Myocyte (in vitro differentiated cells): ENCODE results near the gene CTDSP2. TPM values are rescaled to one million over a fixed set of nuclear protein-coding genes. Genes with fewer than 3 reads are reported as not detected.
"Not testable (repeated sequence)": the region's sequence is repeated elsewhere in the genome, so short reads cannot be mapped to it uniquely, and the experiment has no call there.

Experiments
- DNase-seq: peaks from one replicate; pipeline ENCODE4 v3.0.0-alpha.2; 2012; ENCODE audit warnings: low read depth
- total RNA-seq: library from RNA; depleted of rRNA; stranded (reverse); fragments of >200 nt; gene quantifications from 2 replicates; pipeline ENCODE4 v1.2.3, GENCODE V29; 2014

Gene CTDSP2
- total RNA-seq, 1 donor from 2014 or later: 43.4 TPM

DNA sequence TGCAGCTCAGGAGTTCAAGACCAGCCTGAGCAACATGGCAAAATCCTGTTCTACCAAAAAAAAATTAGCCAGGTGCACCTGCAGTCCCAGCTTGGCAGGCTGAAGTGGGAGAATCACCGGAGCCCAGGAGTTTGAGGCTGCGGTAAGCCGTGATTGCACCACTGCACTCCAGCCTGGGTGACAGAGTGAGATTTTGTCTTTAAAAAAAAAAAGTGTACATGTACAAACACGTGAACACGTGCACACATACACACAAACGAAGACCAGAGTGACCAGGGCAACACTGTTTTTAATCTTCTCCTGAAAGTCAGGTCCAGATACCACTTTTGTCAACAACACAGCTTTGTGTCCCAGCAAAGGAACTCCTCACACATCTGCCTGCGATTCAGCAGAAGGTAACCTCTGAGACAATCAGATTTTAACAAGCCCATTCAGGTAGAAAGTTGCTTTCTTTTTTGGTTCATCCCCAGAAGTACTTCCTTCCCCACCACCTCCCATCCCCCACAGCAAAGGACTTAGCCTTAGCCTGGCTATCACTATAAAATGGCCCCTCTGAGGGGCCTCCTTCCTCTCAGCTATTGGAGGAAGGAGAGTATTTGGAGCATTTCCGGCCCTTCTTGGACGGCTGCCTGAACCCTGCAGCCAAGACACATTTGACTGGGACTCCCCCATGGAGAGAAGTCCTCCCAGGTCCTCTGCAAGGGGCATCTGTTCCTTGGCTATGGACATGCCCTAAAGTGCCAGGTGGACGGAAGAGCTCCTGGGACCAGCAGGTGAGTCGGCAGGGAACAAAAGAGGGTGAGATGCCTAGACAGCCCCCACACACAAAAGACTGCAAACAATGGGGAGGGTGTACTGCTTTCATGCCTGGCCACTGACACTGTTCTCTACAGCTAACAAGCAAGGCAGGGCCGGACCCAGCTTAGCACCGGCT is 9.8 kb downstream of the CTDSP2 start:
- DNase-seq: peak; percentile 49

DNA sequence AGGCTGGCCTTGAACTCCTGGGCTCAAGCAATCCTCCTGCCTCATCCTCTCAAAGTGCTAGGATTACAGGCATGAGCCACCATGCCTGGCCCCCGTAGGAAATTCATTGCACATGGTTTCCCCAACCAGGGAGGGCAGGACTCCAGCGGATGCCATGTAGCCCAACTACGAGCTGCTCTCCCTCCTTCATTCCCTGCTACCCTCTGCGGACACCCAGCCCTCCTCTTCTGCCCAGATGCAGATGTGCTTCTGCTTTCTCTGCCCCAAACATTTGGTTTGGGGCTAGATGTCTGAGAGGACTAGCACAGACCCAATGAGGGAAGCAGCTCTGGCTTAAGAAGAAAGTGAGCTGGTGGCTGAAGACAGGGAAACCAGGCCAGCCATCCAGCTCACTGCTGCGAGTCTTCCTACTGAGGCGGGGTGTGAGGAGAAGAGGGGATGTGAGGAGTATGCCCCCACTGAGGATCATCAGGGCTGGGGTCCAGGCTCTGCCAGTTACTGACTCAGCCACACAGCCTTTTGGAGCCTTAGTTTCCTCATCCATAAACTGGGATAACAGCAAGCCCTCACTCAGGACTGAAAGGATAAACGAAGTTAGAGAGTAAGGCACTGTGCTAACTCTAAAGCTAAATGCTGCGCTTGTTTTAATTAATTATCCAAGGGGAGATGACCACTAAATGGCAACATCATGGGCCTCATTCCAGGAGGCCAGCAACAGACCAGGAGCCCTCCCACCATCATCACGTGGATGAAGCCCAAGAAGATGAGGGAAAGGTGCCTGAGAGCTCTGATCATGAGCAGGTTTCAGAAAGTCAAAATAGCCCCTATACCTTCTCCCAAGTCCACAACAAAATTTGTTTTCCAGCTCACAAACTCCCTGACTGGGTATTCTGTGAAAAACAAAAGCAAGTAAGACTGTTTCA is 10.9 kb downstream of the CTDSP2 start:
- DNase-seq: no peak

DNA sequence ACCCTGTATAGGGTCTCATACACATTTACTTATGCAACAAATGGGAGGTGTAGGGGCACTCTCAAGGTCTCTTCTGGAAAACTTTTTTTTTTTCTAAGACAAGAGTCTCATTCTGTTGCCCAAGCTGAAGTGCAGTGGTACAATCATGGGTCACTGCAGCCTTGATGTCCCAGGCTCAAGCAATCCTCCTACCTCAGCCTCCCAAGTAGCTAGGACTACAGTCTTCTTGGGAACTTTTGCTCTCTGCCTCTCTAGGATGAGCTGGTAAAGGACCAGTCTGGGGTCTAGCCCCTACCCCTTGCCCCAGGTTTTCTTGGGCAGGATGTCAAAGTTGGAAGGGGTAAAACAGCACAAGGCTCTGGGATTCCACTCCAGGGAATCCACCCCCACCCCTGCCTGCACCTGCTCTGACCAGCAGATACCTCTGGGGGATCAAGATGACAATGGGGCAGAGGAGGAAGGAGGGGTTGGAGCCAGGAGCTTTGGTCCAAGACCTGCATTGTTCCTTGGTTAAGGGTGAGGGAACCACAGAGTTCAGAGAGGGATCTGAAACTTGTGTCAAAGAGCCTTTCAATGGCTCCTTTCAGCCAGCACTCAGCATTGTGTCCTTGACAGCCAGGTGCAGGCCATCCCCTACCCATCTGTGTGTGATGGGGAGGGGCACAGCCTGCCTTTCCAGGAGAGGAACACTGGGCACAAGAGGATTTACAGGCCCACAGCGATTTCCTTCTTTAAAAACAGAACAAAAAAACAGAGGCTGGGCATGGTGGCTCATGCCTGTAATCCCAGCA is 12.2 kb downstream of the CTDSP2 start:
- DNase-seq: no peak

- DNase-seq: no peak
Measured at GRCh38 chr12:57833672-57834071, 12.9 kb downstream of the CTDSP2 start.

GRCh38 chr12:57832966-57833365 is 13.6 kb downstream of the CTDSP2 start:
- peak; percentile 74 for DNase-seq

DNA sequence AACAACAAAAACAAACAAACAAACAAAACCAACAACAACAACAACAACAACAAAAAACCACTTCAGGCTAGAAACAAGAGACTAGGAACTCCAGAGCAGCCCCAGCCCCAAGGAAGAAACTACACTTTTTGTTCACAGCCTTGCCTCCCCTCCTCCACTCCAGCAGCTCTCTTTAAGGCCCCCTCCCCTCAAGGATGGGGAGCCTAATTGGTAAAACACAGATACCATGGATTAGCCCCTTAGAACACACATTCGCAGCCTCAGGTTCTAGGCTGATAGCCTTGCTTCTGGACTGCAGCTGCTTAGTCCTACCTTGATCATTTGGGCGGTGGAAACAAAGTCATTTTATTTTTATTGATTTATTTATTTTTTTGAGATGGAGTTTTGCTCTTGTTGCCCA is 16.1 kb downstream of the CTDSP2 start:
- DNase-seq: no peak

DNA sequence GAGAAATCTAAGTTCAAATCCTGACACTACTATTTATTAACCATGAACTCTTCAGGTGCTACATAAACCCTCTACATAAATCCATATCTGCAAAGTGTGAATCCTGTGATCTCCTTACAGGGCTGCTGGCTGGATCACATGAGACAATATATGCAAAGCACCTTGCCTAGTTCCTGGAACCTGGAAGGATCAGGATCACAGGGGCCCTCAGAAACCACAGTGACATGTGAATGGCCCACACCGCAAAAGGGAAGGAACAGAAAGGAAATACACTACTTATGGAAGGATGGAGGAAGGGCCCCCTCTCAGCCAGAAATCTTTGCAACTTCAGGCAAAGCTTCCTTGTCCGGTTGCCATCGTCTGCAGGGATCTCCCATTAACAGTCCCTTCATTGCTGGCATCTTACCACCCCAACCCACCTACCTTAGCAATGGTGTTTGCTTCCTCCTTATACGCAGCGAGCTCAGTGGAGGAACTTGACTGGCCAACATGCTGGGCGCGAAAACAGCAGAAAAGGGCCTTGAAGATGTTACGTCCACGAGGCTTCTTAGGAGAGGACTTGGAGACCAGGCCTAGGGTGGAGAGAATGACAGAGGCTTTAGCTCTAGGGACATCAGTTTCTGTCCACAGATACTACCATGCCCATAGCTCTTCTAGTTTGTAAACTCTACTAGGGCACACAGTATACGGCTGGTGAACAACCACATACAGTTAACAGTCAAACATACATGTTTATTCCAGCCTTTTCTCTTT is 17.3 kb downstream of the CTDSP2 start:
- DNase-seq: no peak

DNA sequence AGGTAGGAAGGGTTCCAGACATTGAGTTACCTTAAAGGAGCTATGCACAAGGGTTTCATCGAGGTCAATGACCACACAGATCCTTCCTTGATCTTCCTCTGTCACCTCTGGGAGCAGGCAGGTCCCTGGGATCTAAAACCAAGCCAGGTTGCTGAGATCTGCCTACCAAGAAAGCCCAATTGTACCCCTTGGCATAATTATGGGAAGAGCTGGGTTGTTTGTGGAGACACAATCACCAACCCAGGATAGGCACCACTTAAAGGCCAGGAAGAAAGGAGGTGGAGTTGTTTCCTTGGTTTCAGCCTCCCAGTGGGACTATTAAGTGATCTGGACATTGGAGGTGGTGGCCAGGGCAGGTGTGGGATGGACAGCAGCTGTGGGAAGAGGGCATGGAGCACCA is 19.6 kb downstream of the CTDSP2 start:
- peak; percentile 72 for DNase-seq

DNA sequence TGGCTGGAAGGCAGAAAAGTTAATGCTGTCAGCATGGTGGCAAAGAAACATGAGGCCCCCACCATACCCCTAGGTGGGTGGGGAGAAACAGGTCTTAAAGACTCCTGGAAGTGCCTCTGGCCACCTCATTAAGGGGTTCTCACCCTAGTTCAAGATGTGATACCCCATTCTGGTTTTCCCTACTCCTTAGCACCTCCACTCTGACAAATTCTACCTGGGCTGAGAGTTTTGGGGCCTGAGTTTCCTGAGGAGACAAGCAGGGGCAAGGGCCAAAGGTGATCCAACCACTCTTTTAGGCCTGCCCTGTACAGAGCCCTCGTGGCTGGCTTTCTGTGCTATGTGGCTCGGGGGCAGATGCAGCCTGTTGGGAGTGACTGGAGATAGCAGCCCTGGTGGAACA is 20.1 kb downstream of the CTDSP2 start:
- no peak for DNase-seq

DNA sequence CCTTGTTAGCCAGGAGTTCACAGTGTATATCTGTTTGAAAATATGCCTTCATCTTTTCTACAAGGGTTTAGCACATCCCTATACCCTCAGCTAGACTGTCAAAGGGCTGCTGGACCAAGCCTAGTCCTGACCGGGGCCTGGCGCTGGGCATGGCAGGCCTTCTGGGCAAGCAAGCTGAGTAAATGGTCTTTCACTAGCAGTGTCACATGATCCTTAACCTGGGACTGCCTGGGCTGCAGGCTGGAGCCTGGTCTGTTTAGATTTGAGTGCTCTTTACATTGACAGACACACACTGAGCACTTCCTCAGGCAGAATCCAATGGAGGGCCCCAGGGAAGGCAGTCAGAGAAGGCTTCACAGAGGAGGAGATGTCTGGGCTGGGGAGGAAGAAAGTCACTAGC is 21.1 kb downstream of the CTDSP2 start:
- no peak for DNase-seq

DNA sequence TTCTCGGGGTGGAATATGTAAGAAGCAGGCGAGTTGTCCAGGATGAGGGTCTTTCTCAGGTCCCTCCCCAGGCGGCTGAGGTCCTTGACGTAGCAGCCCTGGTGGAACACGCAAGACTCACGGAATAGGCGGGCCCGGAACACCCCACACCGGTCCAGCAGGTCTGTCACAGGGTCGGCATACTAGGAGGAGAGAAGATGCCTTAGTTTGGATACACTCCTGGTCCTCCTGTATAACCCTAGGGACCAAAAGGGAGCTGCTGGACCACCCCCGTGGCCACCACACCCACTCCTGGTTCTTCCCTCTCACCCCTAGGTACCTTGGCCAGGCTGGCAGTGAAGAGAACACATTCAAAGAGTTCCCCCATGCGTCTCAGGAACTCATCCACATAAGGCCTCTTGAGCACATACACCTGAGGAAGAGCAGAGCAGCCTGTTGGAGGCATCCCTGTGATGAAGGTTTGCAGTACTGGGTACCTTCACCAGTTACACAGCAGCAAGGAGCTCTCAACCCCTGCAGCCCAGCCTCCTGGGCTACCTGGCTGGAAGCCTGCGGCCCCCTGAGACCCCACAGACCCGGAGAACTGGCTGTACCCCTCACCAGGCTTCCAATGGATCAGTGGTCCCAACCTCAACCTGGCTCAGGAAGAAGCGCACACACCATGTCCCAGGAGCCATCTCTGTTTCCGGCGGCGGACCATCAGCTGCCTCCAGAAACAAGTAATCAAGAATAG is 22.5 kb downstream of the CTDSP2 start:
- DNase-seq: no peak

GRCh38 chr12:57823131-57823907 is 23.2 kb downstream of the CTDSP2 start:
- no peak for DNase-seq

GRCh38 chr12:57822392-57823130 is 24.0 kb downstream of the CTDSP2 start:
- no peak for DNase-seq

DNA sequence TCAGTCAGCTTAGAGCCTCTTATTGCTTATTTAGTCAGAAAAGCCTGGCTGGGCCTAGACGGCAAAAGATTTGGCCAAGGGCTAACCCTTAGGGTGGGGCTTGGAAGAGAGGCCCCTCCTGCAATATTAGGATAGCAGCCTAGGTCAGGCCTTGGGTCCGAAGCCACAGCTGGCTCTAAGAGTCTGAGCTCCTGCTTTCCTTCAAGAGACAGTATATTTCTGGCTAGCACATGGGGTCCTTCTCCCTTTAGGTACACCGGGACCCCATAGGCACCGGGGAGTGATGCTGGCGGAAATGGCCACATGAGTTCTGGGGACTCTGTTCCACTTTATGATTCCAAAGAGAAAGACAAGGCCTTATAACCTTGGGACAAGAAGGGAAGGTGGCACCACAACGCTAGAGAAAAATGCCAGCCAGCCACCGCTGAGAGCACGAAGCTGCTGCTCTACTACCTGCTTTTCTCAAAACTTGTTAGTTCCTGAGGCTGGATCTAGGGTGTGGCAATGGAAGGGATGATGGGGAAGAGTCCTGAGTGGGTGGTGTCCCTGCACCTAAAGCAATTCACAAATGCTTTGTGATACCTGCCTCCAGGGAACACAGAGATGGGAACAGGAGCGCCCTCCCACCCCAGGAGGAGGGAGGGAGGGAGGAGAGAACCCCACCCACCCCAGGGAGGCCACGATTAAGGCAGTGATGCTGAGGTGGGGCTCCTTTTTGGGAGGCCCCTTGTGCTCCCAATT is 24.9 kb downstream of the CTDSP2 start:
- DNase-seq: no peak

GRCh38 chr12:57821015-57821414 is 25.5 kb downstream of the CTDSP2 start:
- DNase-seq: not testable (repeated sequence)

DNA sequence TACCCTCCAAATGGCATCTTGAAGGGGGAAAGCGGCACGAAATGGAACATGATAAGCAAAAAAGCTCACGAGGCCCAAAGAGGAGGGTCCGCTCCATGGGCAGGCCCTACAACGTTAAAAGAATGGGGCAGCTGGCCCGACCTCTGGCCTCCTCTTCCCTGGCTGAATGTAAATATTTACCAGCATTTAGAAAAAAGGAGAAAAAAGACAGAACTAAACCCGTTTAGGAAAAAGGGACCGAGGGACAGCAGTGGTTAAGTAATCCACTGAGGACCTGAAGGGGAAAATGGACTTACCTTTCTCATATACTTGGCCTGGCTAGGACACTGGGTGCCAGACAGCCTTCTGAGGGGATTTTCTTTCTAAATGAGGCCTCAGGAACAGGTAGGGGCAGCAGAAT is 26.4 kb downstream of the CTDSP2 start:
- not testable (repeated sequence) for DNase-seq

- not testable (repeated sequence) for DNase-seq
Measured at GRCh38 chr12:57817990-57818331, 28.6 kb downstream of the CTDSP2 start.
